Ramos (cell line): ENCODE results near the gene RAD21L1.

Experiments used
- in situ Hi-C: fragments of 300-500 bp; cut with MboI; formaldehyde crosslinking; loops from one replicate; pipeline ENCODE4 v1.14.3; 2022; ENCODE audit warnings: low sequenced_read_pairs; ENCODE audit not compliant: unreplicated experiment

RAD21L1 gene

GRCh38 chr20:1225783-1226654 lies at the start of gene RAD21L1:
Gene RAD21L1 (plus strand): TSS chr20:1226044. CDS start chr20:1228454, 2,410 bp downstream.
- in situ Hi-C loops, result no loop called here

- in situ Hi-C loops, result no loop called here
Measured at GRCh38 chr20:1177680-1178079, 48.2 kb upstream of the RAD21L1 start.

- in situ Hi-C loops, result no loop called here
Measured at GRCh38 chr20:1178103-1178502, 47.7 kb upstream of the RAD21L1 start.

GRCh38 chr20:1178623-1179022 lies 47.2 kb upstream of the RAD21L1 start:
- in situ Hi-C loops, result no loop called here

DNA sequence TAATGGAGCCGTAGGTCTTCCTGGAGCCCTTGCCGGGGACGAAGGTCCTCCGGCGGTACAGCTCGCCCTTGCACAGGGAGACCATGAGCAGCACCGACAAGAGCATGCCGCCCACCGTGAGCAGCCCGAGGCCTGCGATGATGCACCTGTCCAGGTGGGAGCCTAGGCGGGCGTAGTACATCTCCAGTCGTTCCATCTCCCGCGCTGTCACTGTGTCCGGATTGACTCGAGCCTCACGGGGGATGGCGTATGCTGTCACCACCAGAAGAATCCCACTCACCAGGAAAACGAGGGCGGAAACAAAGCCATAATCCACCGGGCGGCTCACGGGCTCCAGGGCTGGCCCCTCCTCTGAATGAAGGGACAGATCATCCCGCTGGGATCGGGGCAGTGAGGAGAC lies 44.9 kb upstream of the RAD21L1 start:
- in situ Hi-C loops, result no loop called here

- in situ Hi-C loops, result no loop called here
Measured at GRCh38 chr20:1182106-1182505, 43.7 kb upstream of the RAD21L1 start.

- in situ Hi-C loops, result no loop called here
Measured at GRCh38 chr20:1183153-1183552, 42.7 kb upstream of the RAD21L1 start.

DNA sequence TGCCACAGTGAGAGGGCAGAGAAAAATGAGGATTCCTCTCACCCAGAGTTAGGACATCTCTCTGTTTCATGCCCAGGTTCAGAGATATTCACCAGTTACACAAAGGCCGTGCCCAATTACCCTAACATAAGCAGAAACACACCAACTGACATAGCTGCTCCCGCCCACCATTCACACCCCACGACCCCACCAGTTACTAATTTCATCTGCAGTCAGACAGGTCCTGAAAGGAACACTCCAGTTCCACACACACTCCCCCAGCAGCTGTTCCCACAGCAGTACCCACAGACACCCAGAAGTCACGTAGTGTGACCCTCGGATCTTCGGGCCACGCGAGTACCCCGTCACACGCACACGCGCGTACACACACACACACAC lies 41.6 kb upstream of the RAD21L1 start:
- in situ Hi-C loops, result no loop called here

DNA sequence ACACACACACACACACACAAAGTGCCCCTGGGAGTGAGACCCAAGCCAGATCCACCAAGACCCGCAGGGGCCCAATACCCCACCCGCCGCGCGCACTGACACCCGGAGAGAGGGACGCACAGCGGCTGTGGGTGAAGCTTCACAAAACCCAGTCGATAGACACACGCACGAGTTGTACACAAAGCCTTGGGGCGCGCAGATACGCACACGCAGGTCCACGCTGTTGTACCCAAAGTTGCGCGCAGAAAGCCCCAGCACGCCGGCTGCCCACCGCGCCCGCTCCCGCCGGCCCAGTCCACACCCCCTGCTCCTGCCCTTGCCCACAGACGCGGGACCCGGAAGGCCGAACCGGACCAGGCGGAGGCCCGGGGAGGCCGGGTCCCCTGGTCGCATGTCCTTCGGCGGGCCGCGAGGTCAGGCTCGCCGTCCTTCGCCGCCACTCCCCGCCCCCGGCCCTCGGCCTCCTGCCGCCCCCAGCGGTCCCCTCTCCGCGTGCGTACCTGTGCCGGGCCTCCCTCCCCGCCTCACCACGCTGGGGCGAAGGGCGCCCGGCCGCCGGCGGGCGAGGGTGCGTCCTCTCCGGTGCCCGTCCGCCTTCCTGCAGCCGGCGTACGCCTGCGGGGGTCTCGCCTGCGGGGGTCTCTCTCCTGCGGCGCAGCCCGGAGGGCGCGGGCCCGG lies 41.1 kb upstream of the RAD21L1 start, which contains the start of gene TMEM74B:
Gene TMEM74B, minus strand, starts transcription at position 344 of the 678 bp plus-strand sequence. CDS start 1,180 bp downstream, outside the sequence.
- in situ Hi-C loops, result no loop called here

DNA sequence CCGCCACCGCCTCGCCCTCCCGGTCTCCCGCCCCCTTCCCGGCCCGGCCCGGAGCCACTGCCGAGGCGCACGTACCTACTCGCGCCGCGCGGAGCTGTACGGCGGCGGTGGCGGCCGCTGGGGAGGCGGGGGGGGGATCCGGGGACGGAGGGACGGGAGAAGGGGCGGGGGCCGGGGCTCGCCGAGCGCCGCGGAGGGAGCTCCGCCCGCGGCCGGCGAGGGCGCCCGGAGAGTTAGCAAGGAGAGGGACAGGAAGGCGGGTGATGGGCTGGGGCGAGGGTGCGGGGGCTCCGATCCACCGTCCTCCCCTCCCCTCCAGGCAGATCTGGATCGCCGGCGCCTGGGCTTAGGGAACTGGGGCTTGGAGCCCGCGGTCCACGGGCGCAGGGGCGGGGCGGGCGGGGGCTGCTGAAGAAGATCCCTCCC lies 40.5 kb upstream of the RAD21L1 start:
- in situ Hi-C loops, result no loop called here

- in situ Hi-C loops, result no loop called here
Measured at GRCh38 chr20:1185790-1186334, 40.0 kb upstream of the RAD21L1 start.

GRCh38 chr20:1186367-1186991 lies 39.4 kb upstream of the RAD21L1 start:
- in situ Hi-C loops, result no loop called here

GRCh38 chr20:1187605-1188171 lies 38.2 kb upstream of the RAD21L1 start:
- in situ Hi-C loops, result no loop called here

DNA sequence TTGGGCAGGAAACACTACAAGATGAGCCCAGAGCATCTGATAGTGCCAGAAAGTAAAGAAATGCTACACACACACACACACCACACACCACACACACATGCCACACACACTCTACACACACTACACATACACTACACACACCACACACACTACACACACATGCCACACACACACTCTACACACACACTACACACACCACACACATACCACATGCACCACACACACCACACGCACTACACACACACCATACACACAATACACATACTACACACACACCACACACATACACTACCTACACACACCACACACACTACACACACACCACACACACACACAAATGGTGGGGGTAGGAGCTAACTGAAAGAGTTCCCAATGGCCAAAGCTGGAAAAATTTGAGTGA lies 37.5 kb upstream of the RAD21L1 start:
- in situ Hi-C loops, result no loop called here

GRCh38 chr20:1189827-1190226 lies 36.0 kb upstream of the RAD21L1 start:
- in situ Hi-C loops, result loop anchor here (10.0 kb wide), 1 partner anchor 375 kb away; no protein-coding TSS in a partner anchor

DNA sequence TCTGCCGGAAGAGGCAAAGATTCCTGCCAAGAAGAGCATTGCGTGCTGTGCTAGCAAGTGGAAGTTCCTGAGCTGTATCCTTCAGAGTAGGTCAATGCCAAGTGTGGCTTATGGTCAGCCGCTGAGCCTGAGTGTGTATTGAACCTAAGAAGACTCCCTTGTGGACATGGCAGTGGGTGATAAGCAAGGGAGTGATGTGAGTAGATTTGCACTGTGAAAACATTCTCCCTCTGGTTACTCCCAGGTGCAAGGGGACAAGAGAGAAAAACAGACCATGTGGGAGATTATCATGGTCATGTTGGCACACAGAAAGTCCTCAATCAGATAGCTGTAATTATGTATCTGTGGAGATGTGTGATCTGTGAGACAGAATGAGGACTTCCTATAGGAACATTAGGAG lies 35.0 kb upstream of the RAD21L1 start:
- in situ Hi-C loops, result loop anchor here (10.0 kb wide), 1 partner anchor 376 kb away; no protein-coding TSS in a partner anchor

DNA sequence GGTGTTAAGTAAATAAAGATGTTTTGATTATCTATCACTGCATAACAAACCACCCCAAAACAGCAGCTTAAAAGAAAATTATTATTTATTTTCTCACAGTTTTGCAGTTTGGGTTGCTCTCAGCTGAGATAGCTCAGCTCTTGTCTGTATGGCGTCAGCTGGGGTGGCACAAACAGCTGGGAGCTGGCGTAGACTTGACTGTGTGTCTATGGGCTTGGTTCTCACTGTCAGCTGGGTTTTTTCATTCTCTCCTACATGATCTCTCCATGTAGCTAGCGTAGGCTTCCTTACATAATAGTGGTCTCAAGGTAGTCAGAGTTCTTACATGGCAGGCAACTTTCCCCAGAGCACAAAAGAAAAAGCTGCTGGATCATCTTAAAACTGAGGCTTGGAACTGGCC lies 34.5 kb upstream of the RAD21L1 start:
- in situ Hi-C loops, result loop anchor here (10.0 kb wide), 1 partner anchor 376 kb away; no protein-coding TSS in a partner anchor

DNA sequence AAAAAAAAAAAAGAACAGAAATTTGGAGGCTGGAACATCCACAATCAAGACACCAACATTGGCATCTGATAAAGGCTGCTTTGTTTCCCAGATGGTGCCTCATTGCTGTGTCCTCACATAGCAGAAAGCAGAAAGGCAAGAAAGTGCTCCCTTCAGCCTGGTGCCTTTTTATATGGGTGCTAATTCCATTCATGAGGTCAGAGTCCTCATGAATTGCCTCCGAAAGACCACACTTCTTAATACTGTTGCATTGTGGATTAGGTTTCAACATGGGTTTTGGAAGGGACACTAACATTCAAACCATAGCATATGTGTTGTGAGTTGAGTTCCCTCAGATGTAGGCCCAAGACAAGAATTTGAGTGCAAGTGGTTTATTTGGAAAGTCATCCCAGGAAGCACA lies 30.6 kb upstream of the RAD21L1 start:
- in situ Hi-C loops, result loop anchor here (10.0 kb wide), 1 partner anchor 380 kb away; no protein-coding TSS in a partner anchor

- in situ Hi-C loops, result loop anchor here (10.0 kb wide), 1 partner anchor 382 kb away; no protein-coding TSS in a partner anchor
Measured at GRCh38 chr20:1196634-1197033, 29.2 kb upstream of the RAD21L1 start.

GRCh38 chr20:1197801-1198200 lies 28.0 kb upstream of the RAD21L1 start:
- in situ Hi-C loops, result loop anchor here (10.0 kb wide), 1 partner anchor 383 kb away; no protein-coding TSS in a partner anchor
